Peyer's patch (tissue), 4 donors: ENCODE results near the gene RGS3. TPM values are rescaled to one million over a fixed set of nuclear protein-coding genes. Genes with fewer than 3 reads are reported as not detected.

Source experiments
- DNase-seq, 3 donors: peaks; one replicate each; pipeline ENCODE4 v3.0.0-alpha.2; 2017 to 2019
- H3K27ac ChIP-seq, 4 donors: fragments of 200-600 bp; sonication (generic); one replicate each; pipeline ENCODE4 v1.5.1; 2016 to 2019
- H3K27me3 ChIP-seq, 2 donors: fragments of 200-600 bp; sonication (generic); one replicate each; pipeline ENCODE4 v1.5.1; 2019
- H3K36me3 ChIP-seq, 3 donors: fragments of 200-600 bp; sonication (generic); one replicate each; pipeline ENCODE4 v1.5.1; 2016 to 2019
- H3K4me1 ChIP-seq, 4 donors: fragments of 200-600 bp; sonication (generic); one replicate each; pipeline ENCODE4 v1.5.1; 2016 to 2019
- H3K4me3 ChIP-seq, 4 donors: fragments of 200-600 bp; sonication (generic); 1 replicate in 3 of 4; 2 replicates in 1 of 4; pipeline ENCODE4 v1.5.1; 2016 to 2019; ENCODE audit warnings: mild to moderate bottlenecking in 1 of 4
- H3K9me3 ChIP-seq, 4 donors: fragments of 200-600 bp; sonication (generic); one replicate each; pipeline ENCODE4 v1.5.1; 2016 to 2019; ENCODE audit warnings: mild to moderate bottlenecking in 1 of 4
- POLR2A ChIP-seq, 2 donors: fragments of 450-650 bp; IDR thresholded peaks; one replicate each; pipeline ENCODE4 v1.5.1; 2017; ENCODE audit warnings: antibody characterized with exemption in 2 of 2, mild to moderate bottlenecking in 2 of 2, moderate library complexity in 2 of 2
- total RNA-seq, 4 donors: library from RNA; depleted of rRNA; stranded (reverse); fragments of >200 nt; gene quantifications; one replicate each; pipeline ENCODE4 v1.1.0, GENCODE V29; 2016
- TF ChIP-seq, protein P1 (sequence below), 6 experiments: fragments of 450-650 bp in 4 of 6; fragments of 200-600 bp in 2 of 6; sonication (generic) in 1 of 6; IDR thresholded peaks; one replicate each; pipeline ENCODE4 v1.5.1; 2017 to 2019; ENCODE audit warnings: antibody characterized with exemption in 6 of 6, mild to moderate bottlenecking in 3 of 6, moderate library complexity in 1 of 6

The RGS3 gene
- total RNA-seq, 4 donors from 2014 or later = 55.3 to 113 (median 88.6) TPM

DNA sequence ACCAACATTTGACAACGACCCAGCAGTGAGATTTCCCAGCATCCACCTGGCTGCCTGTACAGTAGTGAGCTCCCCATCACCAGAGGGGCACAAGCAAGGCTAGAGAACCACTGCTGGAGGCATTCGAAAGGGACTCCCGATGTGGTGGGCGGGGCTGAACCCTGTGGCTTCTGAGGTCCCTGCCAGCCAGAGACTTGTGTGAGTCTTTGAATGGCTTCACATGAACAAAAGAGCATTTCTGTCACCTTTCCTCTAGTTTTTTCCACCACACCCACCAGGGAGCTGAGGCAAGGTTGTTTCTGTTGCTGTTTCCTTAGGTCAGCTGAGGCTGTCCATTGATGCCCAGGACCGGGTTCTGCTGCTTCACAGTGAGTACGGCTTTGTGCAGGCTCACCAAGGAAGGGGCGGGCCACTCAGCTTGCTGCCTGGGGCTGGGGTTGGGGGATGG lies 15.7 kb downstream of the RGS3 start:
- DNase-seq = peak in 1 of 3 donors; percentile 62
- TF ChIP-seq POLR2A (IDR thresholded peaks at IDR 0.05) = no peak
- TF ChIP-seq, protein P1, sequence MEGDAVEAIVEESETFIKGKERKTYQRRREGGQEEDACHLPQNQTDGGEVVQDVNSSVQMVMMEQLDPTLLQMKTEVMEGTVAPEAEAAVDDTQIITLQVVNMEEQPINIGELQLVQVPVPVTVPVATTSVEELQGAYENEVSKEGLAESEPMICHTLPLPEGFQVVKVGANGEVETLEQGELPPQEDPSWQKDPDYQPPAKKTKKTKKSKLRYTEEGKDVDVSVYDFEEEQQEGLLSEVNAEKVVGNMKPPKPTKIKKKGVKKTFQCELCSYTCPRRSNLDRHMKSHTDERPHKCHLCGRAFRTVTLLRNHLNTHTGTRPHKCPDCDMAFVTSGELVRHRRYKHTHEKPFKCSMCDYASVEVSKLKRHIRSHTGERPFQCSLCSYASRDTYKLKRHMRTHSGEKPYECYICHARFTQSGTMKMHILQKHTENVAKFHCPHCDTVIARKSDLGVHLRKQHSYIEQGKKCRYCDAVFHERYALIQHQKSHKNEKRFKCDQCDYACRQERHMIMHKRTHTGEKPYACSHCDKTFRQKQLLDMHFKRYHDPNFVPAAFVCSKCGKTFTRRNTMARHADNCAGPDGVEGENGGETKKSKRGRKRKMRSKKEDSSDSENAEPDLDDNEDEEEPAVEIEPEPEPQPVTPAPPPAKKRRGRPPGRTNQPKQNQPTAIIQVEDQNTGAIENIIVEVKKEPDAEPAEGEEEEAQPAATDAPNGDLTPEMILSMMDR (IDR thresholded peaks at IDR 0.05) = no peak
- no peaks in the 10 kb centered on the region for H3K9me3 ChIP-seq
- H3K27ac ChIP-seq = no peak overlapping the region
- H3K4me3 ChIP-seq = no peak overlapping the region
- no peaks in the 10 kb centered on the region for H3K27me3 ChIP-seq
- H3K4me1 ChIP-seq = peaks cover 0 to 8% (median 0%) of the 10 kb centered on the region in 4 donors
- no peaks in the 10 kb centered on the region for H3K36me3 ChIP-seq

DNA sequence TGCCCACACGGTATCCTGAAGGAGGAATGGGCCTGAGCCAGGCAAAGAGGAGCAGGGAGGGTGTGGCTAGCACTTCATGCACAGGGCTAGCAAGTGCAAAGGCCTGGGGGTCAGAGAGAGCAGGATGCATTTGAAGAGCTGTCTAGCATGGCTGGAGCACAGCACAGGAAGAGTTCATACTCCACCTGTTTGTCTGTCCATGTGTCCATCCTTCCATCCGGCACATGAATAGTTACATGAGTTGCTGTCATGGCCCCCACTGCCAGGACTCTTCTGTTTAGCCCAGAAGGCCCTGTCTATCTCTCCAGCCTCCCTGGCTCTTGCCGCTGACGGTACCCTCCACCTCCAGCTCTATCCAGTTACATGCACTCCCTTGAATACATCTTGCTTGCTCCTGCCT lies 17.1 kb downstream of the RGS3 start:
- Histone ChIP-seq H3K4me1 (peaks cover 0 to 12% (median 0%) of the 10 kb centered on the region in 4 donors), H3K27ac (no peak overlapping the region), H3K36me3 (no peaks in the 10 kb centered on the region), H3K27me3 (no peaks in the 10 kb centered on the region), H3K9me3 (no peaks in the 10 kb centered on the region), H3K4me3 (no peak overlapping the region)
- DNase-seq = peak in 1 of 3 donors; percentile 31
- TF ChIP-seq, protein P1 (IDR thresholded peaks at IDR 0.05) = no peak
- no peak for TF ChIP-seq POLR2A (IDR thresholded peaks at IDR 0.05)

DNA sequence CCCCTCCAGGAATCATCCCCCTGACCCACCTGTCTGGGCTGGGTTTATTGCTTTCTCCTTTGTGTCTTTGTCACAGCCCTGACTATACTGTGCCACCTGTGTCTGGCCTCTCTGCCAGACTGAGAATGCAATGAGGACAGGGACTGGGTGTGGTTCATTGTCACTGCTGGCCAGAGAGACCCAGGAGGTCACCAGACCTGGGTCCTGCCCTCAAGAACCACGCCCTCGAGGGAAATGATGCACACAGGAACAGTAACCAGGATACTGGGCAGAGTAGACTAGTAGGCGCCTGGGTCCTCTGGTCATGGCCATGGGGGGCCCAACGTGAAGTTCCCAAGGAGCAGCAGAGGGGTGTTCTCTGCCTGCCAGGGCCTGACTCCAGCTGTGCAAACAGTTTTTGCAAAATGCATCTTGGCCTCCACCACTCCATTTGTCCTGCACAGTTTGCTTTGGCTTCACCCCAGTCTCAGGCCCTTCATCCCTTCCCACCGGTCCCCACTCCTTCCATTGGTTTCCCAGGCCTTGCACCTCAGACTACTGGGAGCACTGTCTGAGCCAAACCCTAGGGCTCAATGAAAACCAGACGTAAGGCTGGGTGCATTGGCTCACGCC lies 17.8 kb downstream of the RGS3 start:
- H3K27ac ChIP-seq = no peak overlapping the region
- no peaks in the 10 kb centered on the region for H3K27me3 ChIP-seq
- peak in 1 of 3 donors; percentile 52 for DNase-seq
- no peak overlapping the region for H3K4me3 ChIP-seq
- TF ChIP-seq, protein P1 (IDR thresholded peaks at IDR 0.05) = no peak
- TF ChIP-seq POLR2A (IDR thresholded peaks at IDR 0.05) = no peak
- peaks cover 0 to 12% (median 0%) of the 10 kb centered on the region in 4 donors for H3K4me1 ChIP-seq
- H3K9me3 ChIP-seq = no peaks in the 10 kb centered on the region
- no peaks in the 10 kb centered on the region for H3K36me3 ChIP-seq

DNA sequence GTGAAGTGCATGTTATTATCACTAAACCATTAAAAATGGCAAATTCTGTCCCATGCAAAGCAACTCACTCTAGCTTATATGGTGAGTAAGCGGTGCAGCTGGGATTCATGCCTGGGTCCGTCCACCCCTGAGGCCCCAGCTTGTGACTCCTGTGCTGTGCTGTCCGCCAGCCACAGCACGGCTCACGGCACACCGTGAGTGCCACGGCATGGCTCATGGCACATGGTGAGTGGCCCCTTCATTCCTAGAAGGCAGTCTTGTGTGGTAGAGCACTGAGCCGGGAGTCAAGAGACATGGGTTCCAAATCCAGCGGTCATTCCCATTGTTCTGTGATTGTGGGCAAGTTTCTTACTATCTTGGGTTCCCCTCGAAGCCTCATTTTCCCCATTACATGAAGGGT lies 18.8 kb downstream of the RGS3 start:
- H3K4me1 ChIP-seq = peaks cover 0 to 12% (median 0%) of the 10 kb centered on the region in 4 donors
- no peak overlapping the region for H3K27ac ChIP-seq
- DNase-seq = peak in 1 of 3 donors; percentile 29
- TF ChIP-seq, protein P1 (IDR thresholded peaks at IDR 0.05) = no peak
- TF ChIP-seq POLR2A (IDR thresholded peaks at IDR 0.05) = no peak
- H3K4me3 ChIP-seq = no peak overlapping the region
- H3K9me3 ChIP-seq = no peaks in the 10 kb centered on the region
- H3K36me3 ChIP-seq = no peaks in the 10 kb centered on the region
- no peaks in the 10 kb centered on the region for H3K27me3 ChIP-seq

DNA sequence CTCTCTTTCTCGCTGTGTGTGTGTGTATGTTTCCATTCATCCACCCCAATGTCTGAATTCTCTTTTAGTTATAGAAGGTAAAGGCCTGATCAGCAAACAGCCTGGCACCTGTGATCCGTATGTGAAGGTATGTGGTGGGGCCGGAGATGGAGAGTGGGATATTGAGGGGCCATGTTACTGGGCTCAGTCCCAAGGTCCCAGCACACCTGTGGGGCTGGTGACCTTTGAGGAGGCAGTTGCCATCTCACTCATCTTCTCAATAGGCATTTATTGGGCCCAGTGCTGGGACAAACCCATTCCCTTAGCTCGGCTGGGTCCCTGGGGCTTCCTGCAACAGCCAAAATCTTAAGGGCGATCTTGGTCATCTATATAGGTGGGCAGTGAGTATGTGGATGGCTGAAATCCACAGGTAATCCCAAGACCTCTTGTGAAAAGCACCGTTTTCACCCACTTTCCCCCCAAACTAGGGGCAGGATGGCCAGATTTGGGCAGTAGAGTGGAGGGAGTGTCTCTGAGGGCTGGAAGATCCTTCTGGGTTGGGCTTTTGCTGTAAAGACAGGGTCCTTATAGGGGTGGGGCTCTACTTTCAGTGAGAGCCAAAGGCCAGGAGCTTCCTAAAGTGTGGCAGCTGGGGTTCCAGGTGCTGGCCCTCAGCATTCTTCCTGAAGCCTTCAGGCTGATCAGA lies 19.6 kb downstream of the RGS3 start:
- TF ChIP-seq, protein P1 (IDR thresholded peaks at IDR 0.05) = no peak
- no peak for TF ChIP-seq POLR2A (IDR thresholded peaks at IDR 0.05)
- peaks cover 0 to 12% (median 0%) of the 10 kb centered on the region in 4 donors for H3K4me1 ChIP-seq
- H3K4me3 ChIP-seq = no peak overlapping the region
- H3K27ac ChIP-seq = peak overlapping the region in 2 of 4 donors; percentile 38 to 69
- H3K27me3 ChIP-seq = no peaks in the 10 kb centered on the region
- DNase-seq = peak in 1 of 3 donors; percentile 18
- H3K9me3 ChIP-seq = no peaks in the 10 kb centered on the region
- no peaks in the 10 kb centered on the region for H3K36me3 ChIP-seq
